Measurements from ENCODE around the gene EN2.

Gene EN2

GRCh38 chr7:155510975-155511701 lies 53.2 kb downstream of the EN2 start:
- no peak for DNase-seq

- no peak for DNase-seq
These were observed 53.7 kb downstream of the EN2 start for GRCh38 chr7:155511702-155511996.

- no peak for DNase-seq
These were observed 54.4 kb downstream of the EN2 start for GRCh38 chr7:155512246-155512887.

GRCh38 chr7:155513543-155514285 lies 55.8 kb downstream of the EN2 start:
- DNase-seq = no peak

GRCh38 chr7:155514296-155514695 lies 56.4 kb downstream of the EN2 start:
- DNase-seq = no peak

Data from DMS153 (cell line).